ENCODE results near the gene WDR64. TPM values are rescaled to one million over a fixed set of nuclear protein-coding genes. Genes with fewer than 3 reads are reported as not detected.

The WDR64 gene
- total and polyA plus RNA-seq, 2 experiments from 2014 or later: not detected

GRCh38 chr1:241611736-241612135 is 40.3 kb upstream of the WDR64 start:
- H3K27ac Mint-ChIP-seq: no peak overlapping the region

GRCh38 chr1:241612533-241613477 is 39.3 kb upstream of the WDR64 start:
- no peak overlapping the region for H3K27ac ChIP-seq (ENCODE audit: low read depth)
- H3K4me1 ChIP-seq (ENCODE audit: insufficient read depth): no peaks in the 10 kb centered on the region
- no peak overlapping the region for H2AFZ ChIP-seq
- H3K4me2 ChIP-seq: no peak overlapping the region
- no peaks in the 10 kb centered on the region for H3F3A ChIP-seq (replicated peaks; ENCODE audit: low read depth)
- H3K36me3 ChIP-seq (ENCODE audit: insufficient read depth): no peaks in the 10 kb centered on the region
- no peaks in the 10 kb centered on the region for H3K36me3 Mint-ChIP-seq (ENCODE audit: low read depth)
- no peaks in the 10 kb centered on the region for H3K4me1 Mint-ChIP-seq
- H3K27ac Mint-ChIP-seq: peak overlapping the region; percentile 25; the same call in 1 of the 2 replicates
- no peak overlapping the region for H3K4me3 Mint-ChIP-seq
- H3K9me3 Mint-ChIP-seq: no peaks in the 10 kb centered on the region
- no peaks in the 10 kb centered on the region for H3K27me3 ChIP-seq (ENCODE audit: insufficient read depth)
- DNase-seq (ENCODE audit: low spot score) (peak; percentile 21), ATAC-seq (no peak)
- H3K27me3 Mint-ChIP-seq (ENCODE audit: insufficient read depth, low read depth, poor library complexity): peaks cover 4% of the 10 kb centered on the region
- H3K4me3 ChIP-seq: no peak overlapping the region
- no peaks in the 10 kb centered on the region for H4K20me1 ChIP-seq (replicated peaks; ENCODE audit: insufficient read depth)
- H3K79me2 ChIP-seq (replicated peaks; ENCODE audit: insufficient read depth): no peaks in the 10 kb centered on the region
- H3K9me2 ChIP-seq (ENCODE audit: insufficient read depth): no peaks in the 10 kb centered on the region
- TF ChIP-seq ZNF114 (CRISPR knock-in tag; IDR thresholded peaks at IDR 0.05) (no peak), NANOG (IDR thresholded peaks at IDR 0.05; ENCODE audit: borderline replicate concordance) (no peak), ZNF462 (CRISPR knock-in tag; IDR thresholded peaks at IDR 0.05) (no peak), CREB1 (CRISPR knock-in tag; IDR thresholded peaks at IDR 0.05; ENCODE audit: low read depth) (no peak), STAT1 (IDR thresholded peaks at IDR 0.05; ENCODE audit: unreplicated experiment) (no peak)

More at GRCh38 chr1:241611736-241612135, 40.3 kb upstream of the WDR64 start:
- Histone ChIP-seq H3K36me3 (ENCODE audit: insufficient read depth) (no peaks in the 10 kb centered on the region), H3K27ac (ENCODE audit: low read depth) (no peak overlapping the region), H4K20me1 (replicated peaks; ENCODE audit: insufficient read depth) (no peaks in the 10 kb centered on the region), H3K4me3 (no peak overlapping the region), H3K27me3 (ENCODE audit: insufficient read depth) (no peaks in the 10 kb centered on the region), H3K79me2 (replicated peaks; ENCODE audit: insufficient read depth) (no peaks in the 10 kb centered on the region), H2AFZ (no peak overlapping the region), H3K4me2 (no peak overlapping the region), H3K9me2 (ENCODE audit: insufficient read depth) (no peaks in the 10 kb centered on the region), H3F3A (replicated peaks; ENCODE audit: low read depth) (no peaks in the 10 kb centered on the region), H3K4me1 (ENCODE audit: insufficient read depth) (no peaks in the 10 kb centered on the region)
- Mint-ChIP-seq H3K4me1 (no peaks in the 10 kb centered on the region), H3K4me3 (no peak overlapping the region), H3K9me3 (no peaks in the 10 kb centered on the region), H3K27me3 (ENCODE audit: insufficient read depth, low read depth, poor library complexity) (peaks cover 4% of the 10 kb centered on the region), H3K36me3 (ENCODE audit: low read depth) (no peaks in the 10 kb centered on the region)
- peak; percentile 27; the same call in 1 of the 3 replicates for ATAC-seq
- TF ChIP-seq ETS1 (IDR thresholded peaks at IDR 0.05): no peak
- TF ChIP-seq CTCF (conservative IDR thresholded peaks at IDR 0.05; ENCODE audit: low read depth in 2 of 2): 0 out of 4 replicates have a peak, but pooled peaks of 1 of the 2 experiments have one; percentile 7
- DNase-seq (ENCODE audit: low spot score): peak; percentile 26
